ENCODE results near the gene KLHL2.

Gene KLHL2

DNA sequence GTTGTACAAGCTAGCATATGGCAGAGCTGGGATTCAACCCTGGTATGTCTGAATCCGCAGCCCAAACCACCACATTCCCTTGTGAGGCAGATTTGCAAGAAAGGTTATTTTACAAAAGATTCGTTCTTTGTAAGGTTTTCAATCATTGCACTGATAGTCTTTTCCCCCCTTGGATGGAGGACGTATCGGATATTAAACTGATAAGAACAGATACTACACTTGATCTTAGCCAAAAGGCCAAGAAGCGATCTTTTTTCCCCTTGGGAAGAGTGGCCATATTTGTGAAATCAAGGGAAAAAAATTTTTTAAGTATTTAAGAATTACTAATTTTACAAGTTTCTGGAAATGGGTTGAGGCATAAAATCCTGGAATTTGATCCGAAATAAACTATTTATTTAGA lies 85.7 kb downstream of the KLHL2 start:
- no peak for DNase-seq (ENCODE audit: low read depth in 1 of 2, low spot score in 1 of 2)
- TF ChIP-seq, protein P1, sequence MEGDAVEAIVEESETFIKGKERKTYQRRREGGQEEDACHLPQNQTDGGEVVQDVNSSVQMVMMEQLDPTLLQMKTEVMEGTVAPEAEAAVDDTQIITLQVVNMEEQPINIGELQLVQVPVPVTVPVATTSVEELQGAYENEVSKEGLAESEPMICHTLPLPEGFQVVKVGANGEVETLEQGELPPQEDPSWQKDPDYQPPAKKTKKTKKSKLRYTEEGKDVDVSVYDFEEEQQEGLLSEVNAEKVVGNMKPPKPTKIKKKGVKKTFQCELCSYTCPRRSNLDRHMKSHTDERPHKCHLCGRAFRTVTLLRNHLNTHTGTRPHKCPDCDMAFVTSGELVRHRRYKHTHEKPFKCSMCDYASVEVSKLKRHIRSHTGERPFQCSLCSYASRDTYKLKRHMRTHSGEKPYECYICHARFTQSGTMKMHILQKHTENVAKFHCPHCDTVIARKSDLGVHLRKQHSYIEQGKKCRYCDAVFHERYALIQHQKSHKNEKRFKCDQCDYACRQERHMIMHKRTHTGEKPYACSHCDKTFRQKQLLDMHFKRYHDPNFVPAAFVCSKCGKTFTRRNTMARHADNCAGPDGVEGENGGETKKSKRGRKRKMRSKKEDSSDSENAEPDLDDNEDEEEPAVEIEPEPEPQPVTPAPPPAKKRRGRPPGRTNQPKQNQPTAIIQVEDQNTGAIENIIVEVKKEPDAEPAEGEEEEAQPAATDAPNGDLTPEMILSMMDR (IDR thresholded peaks at IDR 0.05; ENCODE audit: insufficient read depth, low read length) = no peak
- TF ChIP-seq, protein P2, sequence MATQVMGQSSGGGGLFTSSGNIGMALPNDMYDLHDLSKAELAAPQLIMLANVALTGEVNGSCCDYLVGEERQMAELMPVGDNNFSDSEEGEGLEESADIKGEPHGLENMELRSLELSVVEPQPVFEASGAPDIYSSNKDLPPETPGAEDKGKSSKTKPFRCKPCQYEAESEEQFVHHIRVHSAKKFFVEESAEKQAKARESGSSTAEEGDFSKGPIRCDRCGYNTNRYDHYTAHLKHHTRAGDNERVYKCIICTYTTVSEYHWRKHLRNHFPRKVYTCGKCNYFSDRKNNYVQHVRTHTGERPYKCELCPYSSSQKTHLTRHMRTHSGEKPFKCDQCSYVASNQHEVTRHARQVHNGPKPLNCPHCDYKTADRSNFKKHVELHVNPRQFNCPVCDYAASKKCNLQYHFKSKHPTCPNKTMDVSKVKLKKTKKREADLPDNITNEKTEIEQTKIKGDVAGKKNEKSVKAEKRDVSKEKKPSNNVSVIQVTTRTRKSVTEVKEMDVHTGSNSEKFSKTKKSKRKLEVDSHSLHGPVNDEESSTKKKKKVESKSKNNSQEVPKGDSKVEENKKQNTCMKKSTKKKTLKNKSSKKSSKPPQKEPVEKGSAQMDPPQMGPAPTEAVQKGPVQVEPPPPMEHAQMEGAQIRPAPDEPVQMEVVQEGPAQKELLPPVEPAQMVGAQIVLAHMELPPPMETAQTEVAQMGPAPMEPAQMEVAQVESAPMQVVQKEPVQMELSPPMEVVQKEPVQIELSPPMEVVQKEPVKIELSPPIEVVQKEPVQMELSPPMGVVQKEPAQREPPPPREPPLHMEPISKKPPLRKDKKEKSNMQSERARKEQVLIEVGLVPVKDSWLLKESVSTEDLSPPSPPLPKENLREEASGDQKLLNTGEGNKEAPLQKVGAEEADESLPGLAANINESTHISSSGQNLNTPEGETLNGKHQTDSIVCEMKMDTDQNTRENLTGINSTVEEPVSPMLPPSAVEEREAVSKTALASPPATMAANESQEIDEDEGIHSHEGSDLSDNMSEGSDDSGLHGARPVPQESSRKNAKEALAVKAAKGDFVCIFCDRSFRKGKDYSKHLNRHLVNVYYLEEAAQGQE (IDR thresholded peaks at IDR 0.05; ENCODE audit: insufficient replicate concordance, low read depth) = no peak
- TF ChIP-seq GABPA (IDR thresholded peaks at IDR 0.05; ENCODE audit: low read depth) = no peak
- no peak for TF ChIP-seq POLR2AphosphoS5 (IDR thresholded peaks at IDR 0.05; ENCODE audit: low read depth)
- no peak for TF ChIP-seq SPI1 (IDR thresholded peaks at IDR 0.05; ENCODE audit: borderline replicate concordance, low read depth)
- no peak overlapping the region for H3K27ac ChIP-seq (replicated peaks)

DNA sequence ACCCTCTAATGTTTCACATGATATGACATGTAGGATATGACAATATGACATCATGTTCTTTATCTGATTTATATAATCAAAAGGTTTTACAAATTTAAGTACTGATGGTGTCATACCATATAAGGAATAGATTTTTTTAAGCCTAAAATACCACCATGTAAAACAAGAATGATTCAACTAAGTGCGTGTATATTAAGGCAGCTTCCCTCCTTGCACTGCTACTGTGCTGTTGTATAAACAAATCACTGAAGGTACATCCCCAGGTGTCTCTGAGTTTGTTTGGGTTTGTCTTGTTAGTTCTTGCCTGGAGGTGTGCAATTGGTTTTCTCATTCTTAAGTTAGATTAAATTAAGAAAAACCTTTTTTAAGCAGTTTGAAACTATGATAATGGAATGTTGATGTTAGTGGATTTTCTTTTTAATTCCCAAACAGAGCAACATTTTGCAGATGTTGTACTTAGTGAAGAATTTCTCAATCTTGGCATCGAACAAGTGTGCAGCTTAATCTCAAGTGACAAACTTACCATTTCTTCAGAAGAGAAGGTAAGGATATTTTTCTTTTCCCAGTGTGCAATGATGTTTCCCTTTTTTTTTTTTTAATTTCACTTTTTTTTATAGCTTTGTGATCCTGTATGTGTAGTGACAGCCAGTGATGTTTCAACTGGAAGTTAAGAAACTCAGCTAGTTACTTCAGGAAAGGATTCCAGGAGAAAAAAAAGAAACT lies 86.7 kb downstream of the KLHL2 start:
- no peak for DNase-seq (ENCODE audit: low read depth in 1 of 2, low spot score in 1 of 2)
- H3K4me3 ChIP-seq (replicated peaks; ENCODE audit: insufficient read depth, low read length) = no peak overlapping the region
- no peak overlapping the region for H3K27ac ChIP-seq (replicated peaks)
- H3K27me3 ChIP-seq (ENCODE audit: insufficient read depth, poor library complexity, severe bottlenecking) = no peaks in the 10 kb centered on the region
- TF ChIP-seq, protein P2 (IDR thresholded peaks at IDR 0.05; ENCODE audit: insufficient replicate concordance, low read depth) = no peak
- TF ChIP-seq POLR2AphosphoS5 (IDR thresholded peaks at IDR 0.05; ENCODE audit: low read depth) (no peak), GABPA (IDR thresholded peaks at IDR 0.05; ENCODE audit: low read depth) (no peak)
- TF ChIP-seq, protein P1 (IDR thresholded peaks at IDR 0.05; ENCODE audit: insufficient read depth, low read length) = no peak

More for the DNA sequence above, 85.7 kb downstream of the KLHL2 start:
- Histone ChIP-seq H3K4me3 (replicated peaks; ENCODE audit: insufficient read depth, low read length) (no peak overlapping the region), H3K27me3 (ENCODE audit: insufficient read depth, poor library complexity, severe bottlenecking) (no peaks in the 10 kb centered on the region)

DNA sequence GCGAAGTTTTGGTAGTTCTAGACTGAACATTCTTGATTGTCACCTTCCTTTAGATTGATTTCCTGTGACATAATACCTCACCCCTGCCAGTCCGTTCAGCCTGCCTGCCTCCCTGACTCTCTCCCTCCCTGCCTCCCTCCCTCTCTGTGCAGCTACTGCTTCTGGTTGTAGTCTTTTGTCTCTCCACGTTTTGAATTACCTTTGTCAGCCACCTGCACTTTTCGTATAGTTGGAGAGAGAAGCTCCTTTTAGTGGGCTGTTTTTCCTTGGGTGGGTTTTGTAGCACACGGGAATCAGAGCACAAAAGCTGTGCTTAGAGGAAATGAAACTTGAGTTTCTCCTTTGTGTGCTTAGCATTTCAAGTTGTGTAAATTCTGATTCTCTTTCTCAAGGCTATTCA lies 87.5 kb downstream of the KLHL2 start:
- Histone ChIP-seq H3K4me3 (replicated peaks; ENCODE audit: insufficient read depth, low read length) (no peak overlapping the region), H3K27me3 (ENCODE audit: insufficient read depth, poor library complexity, severe bottlenecking) (no peaks in the 10 kb centered on the region), H3K27ac (replicated peaks) (no peak overlapping the region)
- TF ChIP-seq, protein P2 (IDR thresholded peaks at IDR 0.05; ENCODE audit: insufficient replicate concordance, low read depth) = no peak
- TF ChIP-seq, protein P1 (IDR thresholded peaks at IDR 0.05; ENCODE audit: insufficient read depth, low read length) = no peak
- TF ChIP-seq SPI1 (IDR thresholded peaks at IDR 0.05; ENCODE audit: borderline replicate concordance, low read depth) (no peak), GABPA (IDR thresholded peaks at IDR 0.05; ENCODE audit: low read depth) (no peak), POLR2AphosphoS5 (IDR thresholded peaks at IDR 0.05; ENCODE audit: low read depth) (no peak)
- DNase-seq (ENCODE audit: low read depth in 1 of 2, low spot score in 1 of 2) = no peak

Data from HL-60 (cell line).